Cardiac fibroblast (primary cell): Measurements from ENCODE around the gene GPAM.
A peak's percentile ranks its signal among the peaks of the same experiment; 100 is the strongest.

Experiments
- DNase-seq, 2 donors: peaks; one replicate each; pipeline versions ENCODE4 v3.0.0 to v3.0.0-alpha.2; 2010; ENCODE audit warnings: low read depth in 2 of 2
- H3K4me3 ChIP-seq, 2 donors: replicated peaks in 1 of 2; 1 replicate in 1 of 2; 2 replicates in 1 of 2; pipeline ENCODE4 v1.5.1; 2011; ENCODE audit warnings: low read depth in 2 of 2, low read length in 2 of 2, mild to moderate bottlenecking in 2 of 2, moderate library complexity in 1 of 2
- CTCF ChIP-seq: IDR thresholded peaks from one replicate; pipeline ENCODE4 v1.5.1; 2011; ENCODE audit warnings: low read depth, mild to moderate bottlenecking, low read length, inconsistent platforms

The GPAM gene

GRCh38 chr10:112195224-112195623, 11.7 kb upstream of the GPAM start:
- no peak for DNase-seq
- no peak overlapping the region for H3K4me3 ChIP-seq
- no peak for TF ChIP-seq CTCF

GRCh38 chr10:112191791-112192190, 8.2 kb upstream of the GPAM start:
- TF ChIP-seq CTCF = no peak
- no peak for DNase-seq
- no peak overlapping the region for H3K4me3 ChIP-seq

GRCh38 chr10:112191041-112191590, 7.6 kb upstream of the GPAM start:
- TF ChIP-seq CTCF = no peak
- H3K4me3 ChIP-seq = no peak overlapping the region
- no peak for DNase-seq

GRCh38 chr10:112189465-112189864, 5.9 kb upstream of the GPAM start:
- H3K4me3 ChIP-seq = no peak overlapping the region
- DNase-seq = no peak
- TF ChIP-seq CTCF = no peak

GRCh38 chr10:112187527-112187926, 4.0 kb upstream of the GPAM start:
- DNase-seq = no peak
- no peak overlapping the region for H3K4me3 ChIP-seq
- no peak for TF ChIP-seq CTCF

GRCh38 chr10:112185959-112186358, 2.4 kb upstream of the GPAM start:
- TF ChIP-seq CTCF = no peak
- DNase-seq = no peak
- H3K4me3 ChIP-seq = no peak overlapping the region

GRCh38 chr10:112184379-112184778, 814 bp upstream of the GPAM start:
- peak overlapping the region in 1 of 2 donors; percentile 87 for H3K4me3 ChIP-seq
- DNase-seq = no peak
- no peak for TF ChIP-seq CTCF
